Sigmoid colon (tissue), 7 donors: ENCODE results near the gene SENP8. TPM values are rescaled to one million over a fixed set of nuclear protein-coding genes. Genes with fewer than 3 reads are reported as not detected.

Experiments used
- DNase-seq: peaks from one replicate; pipeline ENCODE4 v3.0.0-alpha.2; 2019
- H3K27ac ChIP-seq, 4 donors: fragments of 200-600 bp; sonication (generic); one replicate each; pipeline ENCODE4 v1.5.1; 2016 to 2019; ENCODE audit warnings: mild to moderate bottlenecking in 1 of 4
- H3K27me3 ChIP-seq, 3 donors: fragments of 200-600 bp; sonication (generic); one replicate each; pipeline ENCODE4 v1.5.1; 2019; ENCODE audit warnings: mild to moderate bottlenecking in 1 of 3
- H3K36me3 ChIP-seq, 4 donors: fragments of 200-600 bp; sonication (generic); one replicate each; pipeline ENCODE4 v1.5.1; 2016 to 2019
- H3K4me1 ChIP-seq, 4 donors: fragments of 200-600 bp; sonication (generic); one replicate each; pipeline ENCODE4 v1.5.1; 2017 to 2019
- H3K4me3 ChIP-seq, 4 donors: fragments of 200-600 bp; sonication (generic); one replicate each; pipeline ENCODE4 v1.5.1; 2017 to 2019; ENCODE audit warnings: mild to moderate bottlenecking in 2 of 4, moderate library complexity in 1 of 4
- H3K9me3 ChIP-seq, 4 donors: fragments of 200-600 bp in 3 of 4; sonication (generic) in 3 of 4; one replicate each; pipeline versions ENCODE4 v1.5.1 to v1.6.1; 2013 to 2019
- CTCF ChIP-seq, 4 experiments: fragments of 450-650 bp in 3 of 4; fragments of 200-600 bp in 1 of 4; IDR thresholded peaks; one replicate each; pipeline ENCODE4 v1.5.1; 2016 to 2019; ENCODE audit warnings: antibody characterized with exemption in 4 of 4, mild to moderate bottlenecking in 3 of 4, moderate library complexity in 2 of 4
- EP300 ChIP-seq, 4 donors: sonication (generic); formaldehyde crosslinking; IDR thresholded peaks; one replicate each; pipeline ENCODE4 v1.6.1; 2017; ENCODE audit warnings: antibody characterized with exemption in 4 of 4
- POLR2A ChIP-seq, 2 donors: fragments of 450-650 bp; IDR thresholded peaks; one replicate each; pipeline ENCODE4 v1.6.1; 2016; ENCODE audit warnings: antibody characterized with exemption in 2 of 2, mild to moderate bottlenecking in 2 of 2, moderate library complexity in 2 of 2
- POLR2AphosphoS5 ChIP-seq, 4 donors: sonication (generic); formaldehyde crosslinking; IDR thresholded peaks; one replicate each; pipeline ENCODE4 v1.6.1; 2017; ENCODE audit warnings: antibody characterized with exemption in 4 of 4
- WGBS, 2 donors: extraction: QIAGEN DNeasy Blood & Tissue Kit; methylation state at CpG; one replicate each; pipeline ENCODE4 v1.1.7; 2013; 5-methylcytosine and 5-hydroxymethylcytosine counted together
- intact Hi-C: fragments of 100-400 bp; cut with DNase I; formaldehyde crosslinking; loops from one replicate; pipeline ENCODE4 v1.15.1; 2023
- polyA plus RNA-seq, 3 donors: library from polyadenylated mRNA; stranded (reverse); fragments of 200-250 nt; gene quantifications; one replicate each; pipeline ENCODE4 v1.2.3, GENCODE V29; 2013
- total RNA-seq, 4 donors: library from RNA; depleted of rRNA; stranded (reverse); fragments of >200 nt; gene quantifications; one replicate each; pipeline ENCODE4 v1.1.0, GENCODE V29; 2016
- donor health status: healthy with polysubstance abuse.
- donor health status: Bipolar disorder and iron deficiency.
- donor health status: healthy.

Gene SENP8
- total and polyA plus RNA-seq, 7 donors, result 1.2 to 4.3 (median 1.9) TPM

GRCh38 chr15:72182244-72182643 is 64.0 kb downstream of the SENP8 start:
- intact Hi-C loops, result no loop called here
- H3K27ac ChIP-seq, result no peak overlapping the region
- H3K36me3 ChIP-seq, result no peaks in the 10 kb centered on the region
- no peak for DNase-seq
- TF ChIP-seq POLR2A (IDR thresholded peaks at IDR 0.05), result no peak
- TF ChIP-seq POLR2AphosphoS5 (IDR thresholded peaks at IDR 0.05), result no peak
- no peak for TF ChIP-seq CTCF (IDR thresholded peaks at IDR 0.05)
- no peak for TF ChIP-seq EP300 (IDR thresholded peaks at IDR 0.05)
- WGBS, 2 donors, result 92% methylated on average over 3 of the region's 3 CpGs
- peaks cover 9 to 52% (median 26%) of the 10 kb centered on the region in 3 donors for H3K27me3 ChIP-seq
- no peaks in the 10 kb centered on the region for H3K9me3 ChIP-seq
- no peak overlapping the region for H3K4me3 ChIP-seq
- peaks cover 0 to 15% (median 10%) of the 10 kb centered on the region in 4 donors for H3K4me1 ChIP-seq

GRCh38 chr15:72182673-72183072 is 64.5 kb downstream of the SENP8 start:
- WGBS, 2 donors, result 82 to 93% methylated on average over 3 of the region's 3 CpGs

GRCh38 chr15:72183781-72184164 is 65.6 kb downstream of the SENP8 start:
- peak overlapping the region in 3 of 4 donors; percentile 17 to 38 (median 34) for H3K4me3 ChIP-seq
- no peak for TF ChIP-seq CTCF (IDR thresholded peaks at IDR 0.05)
- TF ChIP-seq EP300 (IDR thresholded peaks at IDR 0.05), result no peak
- TF ChIP-seq POLR2AphosphoS5 (IDR thresholded peaks at IDR 0.05), result no peak
- no peak for TF ChIP-seq POLR2A (IDR thresholded peaks at IDR 0.05)
- peaks cover 9 to 52% (median 31%) of the 10 kb centered on the region in 3 donors for H3K27me3 ChIP-seq
- H3K4me1 ChIP-seq, result peaks cover 0 to 15% (median 10%) of the 10 kb centered on the region in 4 donors
- no peaks in the 10 kb centered on the region for H3K9me3 ChIP-seq
- intact Hi-C loops, result no loop called here
- WGBS, 2 donors, result 28 to 48% methylated on average over 12 of the region's 12 CpGs
- no peak overlapping the region for H3K27ac ChIP-seq
- DNase-seq, result no peak
- no peaks in the 10 kb centered on the region for H3K36me3 ChIP-seq

More at GRCh38 chr15:72182673-72183072, 64.5 kb downstream of the SENP8 start:
- DNase-seq, result no peak
- Histone ChIP-seq H3K9me3 (no peaks in the 10 kb centered on the region), H3K4me1 (peaks cover 0 to 15% (median 10%) of the 10 kb centered on the region in 4 donors), H3K36me3 (no peaks in the 10 kb centered on the region), H3K27me3 (peaks cover 9 to 52% (median 30%) of the 10 kb centered on the region in 3 donors), H3K4me3 (no peak overlapping the region), H3K27ac (no peak overlapping the region)
- intact Hi-C loops, result no loop called here
- no peak for TF ChIP-seq POLR2AphosphoS5 (IDR thresholded peaks at IDR 0.05)
- no peak for TF ChIP-seq CTCF (IDR thresholded peaks at IDR 0.05)
- no peak for TF ChIP-seq POLR2A (IDR thresholded peaks at IDR 0.05)
- TF ChIP-seq EP300 (IDR thresholded peaks at IDR 0.05), result no peak

DNA sequence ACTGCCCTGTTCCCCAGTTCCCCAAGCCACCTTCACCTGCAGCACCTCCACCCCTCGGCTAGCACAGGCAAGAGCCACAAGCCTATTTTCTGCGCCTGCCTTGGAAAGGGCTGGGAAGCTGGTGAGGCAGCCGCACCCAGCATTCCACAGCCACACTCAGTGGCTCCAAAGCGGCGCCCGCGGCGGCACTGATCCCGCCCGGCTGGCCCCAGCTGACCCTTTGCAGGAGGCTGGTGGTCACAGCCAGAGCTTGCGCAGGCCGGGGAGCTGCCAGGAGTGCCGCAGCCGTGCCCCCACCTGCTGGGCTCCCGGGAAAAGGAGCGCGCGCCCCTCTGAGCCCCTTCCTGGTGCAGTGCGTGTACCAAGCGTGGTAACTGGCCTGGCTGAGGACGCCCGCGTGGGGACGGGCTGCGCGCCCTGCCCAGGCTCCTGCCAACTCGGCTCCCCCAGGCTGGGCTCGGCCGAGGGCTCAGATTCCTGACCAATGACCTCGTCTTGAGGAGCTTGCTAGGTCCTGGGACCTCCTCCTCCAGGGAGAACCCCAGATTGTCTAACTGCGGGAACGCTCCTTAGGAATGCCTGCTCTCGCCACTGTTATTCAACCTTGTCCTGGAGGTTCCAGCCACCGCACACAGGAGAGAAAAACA is 66.1 kb downstream of the SENP8 start:
- H3K36me3 ChIP-seq, result no peaks in the 10 kb centered on the region
- WGBS, 2 donors, result 3 to 10% methylated on average over 34 of the region's 34 CpGs
- TF ChIP-seq CTCF (IDR thresholded peaks at IDR 0.05), result no peak
- no peak for TF ChIP-seq POLR2AphosphoS5 (IDR thresholded peaks at IDR 0.05)
- TF ChIP-seq EP300 (IDR thresholded peaks at IDR 0.05), result no peak
- TF ChIP-seq POLR2A (IDR thresholded peaks at IDR 0.05), result no peak
- no peak for DNase-seq
- H3K27me3 ChIP-seq, result peaks cover 9 to 52% (median 31%) of the 10 kb centered on the region in 3 donors
- intact Hi-C loops, result no loop called here
- peaks cover 0 to 15% (median 10%) of the 10 kb centered on the region in 4 donors for H3K4me1 ChIP-seq
- no peaks in the 10 kb centered on the region for H3K9me3 ChIP-seq
- H3K4me3 ChIP-seq, result peak overlapping the region in 3 of 4 donors; percentile 17 to 38 (median 34)
- H3K27ac ChIP-seq, result no peak overlapping the region
